ENCODE results near the gene REC114.

REC114 gene

GRCh38 chr15:73608941-73609340, 166.0 kb downstream of the REC114 start:
- no peak for DNase-seq

All from SIG-M5 (cell line).